Gastroesophageal sphincter (tissue), 3 donors: ENCODE measurements around the gene XKR7.

Source experiments
- POLR2AphosphoS5 ChIP-seq: sonication (generic); formaldehyde crosslinking; IDR thresholded peaks from one replicate; pipeline ENCODE4 v1.6.1; 2017; ENCODE audit warnings: antibody characterized with exemption
- TF ChIP-seq, protein P1 (sequence below), 4 experiments: fragments of 200-600 bp in 2 of 4; fragments of 450-650 bp in 2 of 4; sonication (generic) in 1 of 4; IDR thresholded peaks; one replicate each; pipeline ENCODE4 v1.5.1; 2017 to 2019; ENCODE audit warnings: antibody characterized with exemption in 4 of 4, mild to moderate bottlenecking in 2 of 4, moderate library complexity in 2 of 4

- TF ChIP-seq POLR2AphosphoS5: no peak
- TF ChIP-seq, protein P1, sequence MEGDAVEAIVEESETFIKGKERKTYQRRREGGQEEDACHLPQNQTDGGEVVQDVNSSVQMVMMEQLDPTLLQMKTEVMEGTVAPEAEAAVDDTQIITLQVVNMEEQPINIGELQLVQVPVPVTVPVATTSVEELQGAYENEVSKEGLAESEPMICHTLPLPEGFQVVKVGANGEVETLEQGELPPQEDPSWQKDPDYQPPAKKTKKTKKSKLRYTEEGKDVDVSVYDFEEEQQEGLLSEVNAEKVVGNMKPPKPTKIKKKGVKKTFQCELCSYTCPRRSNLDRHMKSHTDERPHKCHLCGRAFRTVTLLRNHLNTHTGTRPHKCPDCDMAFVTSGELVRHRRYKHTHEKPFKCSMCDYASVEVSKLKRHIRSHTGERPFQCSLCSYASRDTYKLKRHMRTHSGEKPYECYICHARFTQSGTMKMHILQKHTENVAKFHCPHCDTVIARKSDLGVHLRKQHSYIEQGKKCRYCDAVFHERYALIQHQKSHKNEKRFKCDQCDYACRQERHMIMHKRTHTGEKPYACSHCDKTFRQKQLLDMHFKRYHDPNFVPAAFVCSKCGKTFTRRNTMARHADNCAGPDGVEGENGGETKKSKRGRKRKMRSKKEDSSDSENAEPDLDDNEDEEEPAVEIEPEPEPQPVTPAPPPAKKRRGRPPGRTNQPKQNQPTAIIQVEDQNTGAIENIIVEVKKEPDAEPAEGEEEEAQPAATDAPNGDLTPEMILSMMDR (IDR thresholded peaks at IDR 0.05): no peak
Measured at GRCh38 chr20:32033316-32033715, 65.4 kb downstream of the XKR7 start.
